Bronchial epithelial cell (primary cell): ENCODE measurements around the gene SLC5A4. TPM values are rescaled to one million over a fixed set of nuclear protein-coding genes. Genes with fewer than 3 reads are reported as not detected.
A peak's percentile ranks its signal among the peaks of the same experiment; 100 is the strongest.

Experiments
- DNase-seq: peaks from one replicate; pipeline ENCODE4 v3.0.0-alpha.2; 2010; ENCODE audit warnings: low read depth
- FAIRE-seq: peaks from 2 replicates; lab custom pipeline; 2011; peaks lifted over from hg19 to GRCh38; lab: Jason Lieb, UNC
- H3K27me3 ChIP-seq: 2 replicates; pipeline ENCODE4 v1.5.1; 2011; ENCODE audit warnings: low read length; ENCODE audit not compliant: control insufficient read depth, insufficient read depth
- H3K36me3 ChIP-seq: 2 replicates; pipeline ENCODE4 v1.5.1; 2011; ENCODE audit warnings: low read length; ENCODE audit not compliant: control insufficient read depth, insufficient read depth
- H3K4me3 ChIP-seq: 2 replicates; pipeline ENCODE4 v1.5.1; 2011; ENCODE audit warnings: mild to moderate bottlenecking, low read depth, low read length, control low read depth
- CTCF ChIP-seq: IDR thresholded peaks from 2 replicates; pipeline ENCODE4 v1.5.1; 2011; ENCODE audit warnings: mild to moderate bottlenecking, moderate library complexity, low read length, control low read depth, inconsistent platforms; ENCODE audit not compliant: insufficient read depth, severe bottlenecking
- total RNA-seq: library from RNA; depleted of rRNA; stranded (reverse); fragments of >200 nt; gene quantifications from 2 replicates; pipeline ENCODE4 v1.2.1, GENCODE V29; 2014

Gene SLC5A4
- total RNA-seq, 1 donor from 2014 or later, result not detected

- H3K27me3 ChIP-seq, result peaks cover 5% of the 10 kb centered on the region
- FAIRE-seq (no peak), DNase-seq (peak; percentile 20)
- no peak within 1 kb of the TSS for H3K4me3 ChIP-seq
- no peak for TF ChIP-seq CTCF
- no peaks in the 10 kb centered on the region for H3K36me3 ChIP-seq
These were observed 50.1 kb downstream of the SLC5A4 start, which contains the start of gene RFPL2 for GRCh38 chr22:32204856-32205722. TSS of gene RFPL2 (minus strand) at chr22:32205073. CDS start at chr22:32202451, 2,622 bp downstream.

- FAIRE-seq, result no peak
- H3K36me3 ChIP-seq, result no peaks in the 10 kb centered on the region
- no peak for TF ChIP-seq CTCF
- DNase-seq, result no peak
- H3K27me3 ChIP-seq, result peaks cover 5% of the 10 kb centered on the region
- H3K4me3 ChIP-seq, result no peak overlapping the region
These were observed 50.9 kb downstream of the SLC5A4 start for GRCh38 chr22:32204040-32204855.

- Histone ChIP-seq H3K36me3 (no peaks in the 10 kb centered on the region), H3K27me3 (peaks cover 5% of the 10 kb centered on the region), H3K4me3 (no peak overlapping the region)
- no peak for DNase-seq
- no peak for TF ChIP-seq CTCF
- FAIRE-seq, result no peak
These were observed 51.7 kb downstream of the SLC5A4 start for GRCh38 chr22:32203181-32204039.

- DNase-seq, result peak; percentile 37
- Histone ChIP-seq H3K27me3 (peaks cover 5% of the 10 kb centered on the region), H3K4me3 (no peak overlapping the region), H3K36me3 (no peaks in the 10 kb centered on the region)
- peak; percentile 64 for FAIRE-seq
- peak; percentile 79 for TF ChIP-seq CTCF
These were observed 52.5 kb downstream of the SLC5A4 start for GRCh38 chr22:32202539-32203180.

- Histone ChIP-seq H3K27me3 (peaks cover 5% of the 10 kb centered on the region), H3K4me3 (no peak overlapping the region), H3K36me3 (no peaks in the 10 kb centered on the region)
- DNase-seq (no peak), FAIRE-seq (no peak)
- no peak for TF ChIP-seq CTCF
These were observed 53.0 kb downstream of the SLC5A4 start for GRCh38 chr22:32202161-32202538.
